ENCODE results near the gene TMPRSS13. TPM values are rescaled to one million over a fixed set of nuclear protein-coding genes. Genes with fewer than 3 reads are reported as not detected.
"Not testable (repeated sequence)": the region's sequence is repeated elsewhere in the genome, so short reads cannot be mapped to it uniquely, and the experiment has no call there.

The TMPRSS13 gene
- polyA plus RNA-seq, 2 donors = 13.5 to 16.7 TPM

- Histone ChIP-seq H3K4me3 (ENCODE audit: low read depth in 1 of 2, low read length in 2 of 2) (no peak overlapping the region), H3K27ac (ENCODE audit: low read depth in 2 of 2, low read length in 1 of 2) (no peak overlapping the region), H3K27me3 (ENCODE audit: control insufficient read depth in 1 of 2, insufficient read depth in 2 of 2, low read length in 2 of 2) (no peaks in the 10 kb centered on the region), H3K4me1 (ENCODE audit: control insufficient read depth in 2 of 2, insufficient read depth in 2 of 2, low read length in 1 of 2) (peaks cover 4 to 8% of the 10 kb centered on the region in 2 donors), H3K9me3 (ENCODE audit: control insufficient read depth in 2 of 2, insufficient read depth in 1 of 2, low read depth in 1 of 2, low read length in 1 of 2) (no peaks in the 10 kb centered on the region), H3K36me3 (ENCODE audit: control insufficient read depth in 2 of 2, insufficient read depth in 2 of 2, low read length in 1 of 2) (no peaks in the 10 kb centered on the region)
- 38 to 69% methylated on average over 2 of the region's 2 CpGs for WGBS, 2 donors
These were observed 2.8 kb upstream of the TMPRSS13 start for GRCh38 chr11:117931971-117932370.

GRCh38 chr11:117931331-117931950 lies 2.2 kb upstream of the TMPRSS13 start:
- no peaks in the 10 kb centered on the region for H3K36me3 ChIP-seq (ENCODE audit: control insufficient read depth in 2 of 2, insufficient read depth in 2 of 2, low read length in 1 of 2)
- no peak overlapping the region for H3K27ac ChIP-seq (ENCODE audit: low read depth in 2 of 2, low read length in 1 of 2)
- H3K4me1 ChIP-seq (ENCODE audit: control insufficient read depth in 2 of 2, insufficient read depth in 2 of 2, low read length in 1 of 2) = peaks cover 4 to 8% of the 10 kb centered on the region in 2 donors
- no peaks in the 10 kb centered on the region for H3K27me3 ChIP-seq (ENCODE audit: control insufficient read depth in 1 of 2, insufficient read depth in 2 of 2, low read length in 2 of 2)
- no peak overlapping the region for H3K4me3 ChIP-seq (ENCODE audit: low read depth in 1 of 2, low read length in 2 of 2)
- no peaks in the 10 kb centered on the region for H3K9me3 ChIP-seq (ENCODE audit: control insufficient read depth in 2 of 2, insufficient read depth in 1 of 2, low read depth in 1 of 2, low read length in 1 of 2)
- WGBS, 2 donors = 86 to 94% methylated on average over 10 of the region's 10 CpGs

- Histone ChIP-seq H3K27me3 (ENCODE audit: control insufficient read depth in 1 of 2, insufficient read depth in 2 of 2, low read length in 2 of 2) (no peaks in the 10 kb centered on the region), H3K27ac (ENCODE audit: low read depth in 2 of 2, low read length in 1 of 2) (no peak overlapping the region)
- WGBS, 2 donors = 87 to 89% methylated on average over 9 of the region's 9 CpGs
These were observed 1.6 kb upstream of the TMPRSS13 start for GRCh38 chr11:117930668-117931330.

GRCh38 chr11:117929916-117930570 lies 841 bp upstream of the TMPRSS13 start:
- peak overlapping the region in 1 of 2 donors; percentile 46 for H3K27ac ChIP-seq (ENCODE audit: low read depth in 2 of 2, low read length in 1 of 2)
- H3K36me3 ChIP-seq (ENCODE audit: control insufficient read depth in 2 of 2, insufficient read depth in 2 of 2, low read length in 1 of 2) = no peaks in the 10 kb centered on the region
- H3K4me3 ChIP-seq (ENCODE audit: low read depth in 1 of 2, low read length in 2 of 2) = no peak overlapping the region
- no peaks in the 10 kb centered on the region for H3K27me3 ChIP-seq (ENCODE audit: control insufficient read depth in 1 of 2, insufficient read depth in 2 of 2, low read length in 2 of 2)
- H3K9me3 ChIP-seq (ENCODE audit: control insufficient read depth in 2 of 2, insufficient read depth in 1 of 2, low read depth in 1 of 2, low read length in 1 of 2) = no peaks in the 10 kb centered on the region
- peaks cover 4 to 11% of the 10 kb centered on the region in 2 donors for H3K4me1 ChIP-seq (ENCODE audit: control insufficient read depth in 2 of 2, insufficient read depth in 2 of 2, low read length in 1 of 2)
- WGBS, 2 donors = 65% methylated on average over 7 of the region's 7 CpGs

More at GRCh38 chr11:117930668-117931330, 1.6 kb upstream of the TMPRSS13 start:
- peaks cover 4 to 9% of the 10 kb centered on the region in 2 donors for H3K4me1 ChIP-seq (ENCODE audit: control insufficient read depth in 2 of 2, insufficient read depth in 2 of 2, low read length in 1 of 2)
- no peaks in the 10 kb centered on the region for H3K9me3 ChIP-seq (ENCODE audit: control insufficient read depth in 2 of 2, insufficient read depth in 1 of 2, low read depth in 1 of 2, low read length in 1 of 2)
- H3K36me3 ChIP-seq (ENCODE audit: control insufficient read depth in 2 of 2, insufficient read depth in 2 of 2, low read length in 1 of 2) = no peaks in the 10 kb centered on the region
- H3K4me3 ChIP-seq (ENCODE audit: low read depth in 1 of 2, low read length in 2 of 2) = no peak overlapping the region

GRCh38 chr11:117928446-117929141 lies 608 bp downstream of the TMPRSS13 start:
- peak overlapping the region; percentile 53 to 59 for H3K4me3 ChIP-seq (ENCODE audit: low read depth in 1 of 2, low read length in 2 of 2)
- no peaks in the 10 kb centered on the region for H3K27me3 ChIP-seq (ENCODE audit: control insufficient read depth in 1 of 2, insufficient read depth in 2 of 2, low read length in 2 of 2)
- peak overlapping the region in 1 of 2 donors; percentile 86 for H3K27ac ChIP-seq (ENCODE audit: low read depth in 2 of 2, low read length in 1 of 2)
- no peaks in the 10 kb centered on the region for H3K9me3 ChIP-seq (ENCODE audit: control insufficient read depth in 2 of 2, insufficient read depth in 1 of 2, low read depth in 1 of 2, low read length in 1 of 2)
- H3K36me3 ChIP-seq (ENCODE audit: control insufficient read depth in 2 of 2, insufficient read depth in 2 of 2, low read length in 1 of 2) = no peaks in the 10 kb centered on the region
- 55 to 57% methylated on average over 6 of the region's 6 CpGs for WGBS, 2 donors
- peaks cover 4 to 11% of the 10 kb centered on the region in 2 donors for H3K4me1 ChIP-seq (ENCODE audit: control insufficient read depth in 2 of 2, insufficient read depth in 2 of 2, low read length in 1 of 2)

- 92 to 93% methylated on average over 3 of the region's 3 CpGs for WGBS, 2 donors
- H3K27ac ChIP-seq (ENCODE audit: low read depth in 2 of 2, low read length in 1 of 2) = no peak overlapping the region
- no peaks in the 10 kb centered on the region for H3K36me3 ChIP-seq (ENCODE audit: control insufficient read depth in 2 of 2, insufficient read depth in 2 of 2, low read length in 1 of 2)
- H3K4me1 ChIP-seq (ENCODE audit: control insufficient read depth in 2 of 2, insufficient read depth in 2 of 2, low read length in 1 of 2) = peaks cover 4 to 11% of the 10 kb centered on the region in 2 donors
- no peak overlapping the region for H3K4me3 ChIP-seq (ENCODE audit: low read depth in 1 of 2, low read length in 2 of 2)
- H3K27me3 ChIP-seq (ENCODE audit: control insufficient read depth in 1 of 2, insufficient read depth in 2 of 2, low read length in 2 of 2) = no peaks in the 10 kb centered on the region
- H3K9me3 ChIP-seq (ENCODE audit: control insufficient read depth in 2 of 2, insufficient read depth in 1 of 2, low read depth in 1 of 2, low read length in 1 of 2) = no peaks in the 10 kb centered on the region
These were observed 1.3 kb downstream of the TMPRSS13 start for GRCh38 chr11:117927926-117928325.

GRCh38 chr11:117926166-117926565 lies 3.0 kb downstream of the TMPRSS13 start:
- H3K9me3 ChIP-seq (ENCODE audit: control insufficient read depth in 2 of 2, insufficient read depth in 1 of 2, low read depth in 1 of 2, low read length in 1 of 2); H3K27ac ChIP-seq (ENCODE audit: low read depth in 2 of 2, low read length in 1 of 2); H3K27me3 ChIP-seq (ENCODE audit: control insufficient read depth in 1 of 2, insufficient read depth in 2 of 2, low read length in 2 of 2); H3K4me3 ChIP-seq (ENCODE audit: low read depth in 1 of 2, low read length in 2 of 2); H3K36me3 ChIP-seq (ENCODE audit: control insufficient read depth in 2 of 2, insufficient read depth in 2 of 2, low read length in 1 of 2); H3K4me1 ChIP-seq (ENCODE audit: control insufficient read depth in 2 of 2, insufficient read depth in 2 of 2, low read length in 1 of 2): not testable (repeated sequence)
- WGBS, 2 donors = 82 to 87% methylated on average over 5 to 7 of the region's 7 CpGs

GRCh38 chr11:117925198-117925925 lies 3.8 kb downstream of the TMPRSS13 start:
- Histone ChIP-seq H3K27me3 (ENCODE audit: control insufficient read depth in 1 of 2, insufficient read depth in 2 of 2, low read length in 2 of 2) (no peaks in the 10 kb centered on the region), H3K27ac (ENCODE audit: low read depth in 2 of 2, low read length in 1 of 2) (no peak overlapping the region), H3K36me3 (ENCODE audit: control insufficient read depth in 2 of 2, insufficient read depth in 2 of 2, low read length in 1 of 2) (peaks cover 0 to 2% of the 10 kb centered on the region in 2 donors), H3K9me3 (ENCODE audit: control insufficient read depth in 2 of 2, insufficient read depth in 1 of 2, low read depth in 1 of 2, low read length in 1 of 2) (no peaks in the 10 kb centered on the region), H3K4me1 (ENCODE audit: control insufficient read depth in 2 of 2, insufficient read depth in 2 of 2, low read length in 1 of 2) (peaks cover 0 to 5% of the 10 kb centered on the region in 2 donors), H3K4me3 (ENCODE audit: low read depth in 1 of 2, low read length in 2 of 2) (no peak overlapping the region)
- 82 to 85% methylated on average over 11 of the region's 11 CpGs for WGBS, 2 donors

GRCh38 chr11:117924631-117925170 lies 4.5 kb downstream of the TMPRSS13 start:
- 70 to 92% methylated on average over 11 of the region's 11 CpGs for WGBS, 2 donors
- no peak overlapping the region for H3K4me3 ChIP-seq (ENCODE audit: low read depth in 1 of 2, low read length in 2 of 2)
- H3K4me1 ChIP-seq (ENCODE audit: control insufficient read depth in 2 of 2, insufficient read depth in 2 of 2, low read length in 1 of 2) = peaks cover 0 to 5% of the 10 kb centered on the region in 2 donors
- no peak overlapping the region for H3K27ac ChIP-seq (ENCODE audit: low read depth in 2 of 2, low read length in 1 of 2)
- no peaks in the 10 kb centered on the region for H3K27me3 ChIP-seq (ENCODE audit: control insufficient read depth in 1 of 2, insufficient read depth in 2 of 2, low read length in 2 of 2)
- H3K9me3 ChIP-seq (ENCODE audit: control insufficient read depth in 2 of 2, insufficient read depth in 1 of 2, low read depth in 1 of 2, low read length in 1 of 2) = no peaks in the 10 kb centered on the region
- peaks cover 0 to 2% of the 10 kb centered on the region in 2 donors for H3K36me3 ChIP-seq (ENCODE audit: control insufficient read depth in 2 of 2, insufficient read depth in 2 of 2, low read length in 1 of 2)
